Smooth muscle cell of trachea (primary cell): ENCODE data around the gene UBR3. TPM values are rescaled to one million over a fixed set of nuclear protein-coding genes. Genes with fewer than 3 reads are reported as not detected.

Experiments used
- total RNA-seq: library from RNA; depleted of rRNA; stranded (reverse); fragments of >200 nt; gene quantifications from 2 replicates; pipeline ENCODE4 v1.2.1, GENCODE V29; 2014

Gene UBR3
- total RNA-seq = 32.3 and 52.1 TPM in 2 replicates

GRCh38 chr2:169827272-169828140 lies at the start of gene UBR3:
TSS of gene UBR3 (plus strand) at chr2:169827454. CDS start at chr2:169827508, 54 bp downstream.

GRCh38 chr2:169798718-169799592 lies 28.3 kb upstream of the UBR3 start, which contains the start of gene SSB:
TSS of gene SSB (plus strand) at chr2:169798871. CDS start at chr2:169800961, 2,090 bp downstream.

GRCh38 chr2:169824373-169825333 lies 2.6 kb upstream of the UBR3 start, which contains the start of gene METTL5:
TSS of gene METTL5 (minus strand) at chr2:169824905. CDS start at chr2:169824597, 308 bp downstream.

Other genes with a start within 250 kb of the UBR3 start
- 28.9 and 31.9 TPM in 2 replicates for gene PPIG, start 243.1 kb upstream of the UBR3 start, total RNA-seq
- not detected in 2 replicates for gene CFAP210, start 133.0 kb upstream of the UBR3 start, total RNA-seq
- gene PHOSPHO2, start 133.0 kb upstream of the UBR3 start, total RNA-seq = 1.8 and 4.1 TPM in 2 replicates
- 2.5 TPM in 2 replicates for gene KLHL23, start 93.6 kb upstream of the UBR3 start, total RNA-seq
- gene SSB, start 28.6 kb upstream of the UBR3 start, total RNA-seq = 81.9 and 105 TPM in 2 replicates
- gene METTL5, start 2.5 kb upstream of the UBR3 start, total RNA-seq = 53.9 and 63.6 TPM in 2 replicates